SU-DHL-6 (cell line): ENCODE data around the gene SIGLEC1.

ENCODE experiments used
- H2AFZ ChIP-seq: fragments of 200-600 bp; sonication (generic); 2 replicates; pipeline ENCODE4 v1.6.1; 2014; ENCODE audit warnings: low read depth, mild to moderate bottlenecking, moderate library complexity, mixed read lengths, antibody characterized with exemption, low read length; ENCODE audit not compliant: severe bottlenecking
- H3F3A ChIP-seq: fragments of 200-600 bp; shearing (Covaris generic); 2 replicates; pipeline ENCODE4 v1.6.0; 2016; ENCODE audit warnings: antibody characterized with exemption, mild to moderate bottlenecking; ENCODE audit not compliant: insufficient read depth
- H3K27ac ChIP-seq: fragments of 200-600 bp; sonication (generic); 2 replicates; pipeline ENCODE4 v1.5.1; 2016; ENCODE audit warnings: low read depth, mild to moderate bottlenecking, low read length, moderate library complexity, mixed read lengths
- H3K27me3 ChIP-seq: fragments of 200-600 bp; sonication (generic), shearing (Covaris generic); 2 replicates; pipeline ENCODE4 v1.6.0; 2014; ENCODE audit warnings: mild to moderate bottlenecking, low read length
- H3K36me3 ChIP-seq: fragments of 200-600 bp; sonication (generic); 2 replicates; pipeline ENCODE4 v1.6.1; 2014; ENCODE audit warnings: mild to moderate bottlenecking, low read length, mixed read lengths
- H3K4me2 ChIP-seq: fragments of 300-600, 200-600 bp; shearing (Covaris generic), sonication (generic); 2 replicates; pipeline ENCODE4 v1.6.0; 2014; ENCODE audit warnings: low read length, low read depth, mild to moderate bottlenecking; ENCODE audit not compliant: poor library complexity, severe bottlenecking
- H3K4me3 ChIP-seq: fragments of 200-600 bp; sonication (generic); 2 replicates; pipeline ENCODE4 v1.5.1; 2014; ENCODE audit warnings: antibody characterized with exemption, low read length, mild to moderate bottlenecking, mixed read lengths; ENCODE audit not compliant: insufficient read depth, poor library complexity, severe bottlenecking
- H3K79me2 ChIP-seq: fragments of 200-600 bp; sonication (generic); 2 replicates; pipeline ENCODE4 v1.6.1; 2014; ENCODE audit warnings: mild to moderate bottlenecking, low read length, moderate library complexity; ENCODE audit not compliant: insufficient read depth
- H3K9ac ChIP-seq: fragments of 200-600 bp; sonication (generic); 2 replicates; pipeline ENCODE4 v1.7.0; 2014; ENCODE audit warnings: mild to moderate bottlenecking, low read length
- H3K9me2 ChIP-seq: fragments of 200-600 bp; sonication (generic); replicated peaks from 2 replicates; pipeline ENCODE4 v1.6.1; 2014; ENCODE audit warnings: low read length; ENCODE audit not compliant: insufficient read depth
- H3K9me3 ChIP-seq: fragments of 200-600 bp; sonication (generic); 2 replicates; pipeline ENCODE4 v1.6.1; 2014; ENCODE audit warnings: low read length, mixed read lengths; ENCODE audit not compliant: insufficient read depth
- H4K20me1 ChIP-seq: fragments of 200-600 bp; sonication (generic); 2 replicates; pipeline ENCODE4 v1.6.1; 2014; ENCODE audit warnings: low read depth, mild to moderate bottlenecking, antibody characterized with exemption, low read length, moderate library complexity, mixed read lengths
- CTCF ChIP-seq: fragments of 200-600 bp; sonication (generic); IDR thresholded peaks from one replicate; pipeline ENCODE4 v1.5.1; 2017; ENCODE audit warnings: antibody characterized with exemption, mild to moderate bottlenecking, low read length, moderate library complexity; ENCODE audit not compliant: insufficient read depth, poor library complexity, severe bottlenecking
- EZH2phosphoT487 ChIP-seq: fragments of 200-600 bp; sonication (generic), shearing (Covaris generic); conservative IDR thresholded peaks from 2 replicates; pipeline ENCODE4 v1.6.1; 2018; ENCODE audit warnings: mild to moderate bottlenecking, antibody characterized with exemption, low read length, moderate library complexity, mixed read lengths

The SIGLEC1 gene

GRCh38 chr20:3673221-3674070, 39.0 kb downstream of the SIGLEC1 start:
- no peak overlapping the region for H3K9ac ChIP-seq
- no peak overlapping the region for H2AFZ ChIP-seq
- H3K36me3 ChIP-seq = no peaks in the 10 kb centered on the region
- no peaks in the 10 kb centered on the region for H4K20me1 ChIP-seq
- no peak overlapping the region for H3K27ac ChIP-seq
- TF ChIP-seq CTCF = no peak
- TF ChIP-seq EZH2phosphoT487 = no peak
- H3K4me2 ChIP-seq = no peak overlapping the region
- H3K79me2 ChIP-seq = no peaks in the 10 kb centered on the region
- H3K4me3 ChIP-seq = no peak overlapping the region
- no peaks in the 10 kb centered on the region for H3K9me3 ChIP-seq
- no peaks in the 10 kb centered on the region for H3F3A ChIP-seq
- no peaks in the 10 kb centered on the region for H3K9me2 ChIP-seq
- H3K27me3 ChIP-seq = no peaks in the 10 kb centered on the region

- Histone ChIP-seq H3K9ac (no peak overlapping the region), H2AFZ (no peak overlapping the region), H3K9me3 (no peaks in the 10 kb centered on the region), H3F3A (no peaks in the 10 kb centered on the region), H3K4me2 (no peak overlapping the region), H3K27ac (no peak overlapping the region), H3K36me3 (no peaks in the 10 kb centered on the region), H4K20me1 (no peaks in the 10 kb centered on the region), H3K9me2 (no peaks in the 10 kb centered on the region), H3K79me2 (no peaks in the 10 kb centered on the region), H3K27me3 (no peaks in the 10 kb centered on the region), H3K4me3 (no peak overlapping the region)
- TF ChIP-seq EZH2phosphoT487 (no peak), CTCF (no peak)
Observed at GRCh38 chr20:3672547-3673171, 39.7 kb downstream of the SIGLEC1 start.

- Histone ChIP-seq H3K27ac (no peak overlapping the region), H3K4me2 (no peak overlapping the region), H3K36me3 (no peaks in the 10 kb centered on the region), H3K4me3 (no peak overlapping the region), H3K9me3 (no peaks in the 10 kb centered on the region), H3K27me3 (no peaks in the 10 kb centered on the region), H2AFZ (no peak overlapping the region), H3F3A (no peaks in the 10 kb centered on the region), H3K9me2 (no peaks in the 10 kb centered on the region), H4K20me1 (no peaks in the 10 kb centered on the region), H3K79me2 (no peaks in the 10 kb centered on the region), H3K9ac (no peak overlapping the region)
- TF ChIP-seq CTCF (no peak), EZH2phosphoT487 (no peak)
Observed at GRCh38 chr20:3671986-3672546, 40.3 kb downstream of the SIGLEC1 start.
